CD14-positive monocyte (primary cell): ENCODE measurements around the gene LRRC28. TPM values are rescaled to one million over a fixed set of nuclear protein-coding genes. Genes with fewer than 3 reads are reported as not detected.
A peak's percentile ranks its signal among the peaks of the same experiment; 100 is the strongest.

Experiments
- DNase-seq, 3 donors: peaks; one replicate each; pipeline ENCODE4 v3.0.0-alpha.2; 2011 to 2022
- H2AFZ ChIP-seq: 2 replicates; pipeline ENCODE4 v1.6.0; 2012; ENCODE audit warnings: mild to moderate bottlenecking, low read depth, low read length, inconsistent platforms; ENCODE audit not compliant: insufficient read depth, poor library complexity, severe bottlenecking
- H3K27ac ChIP-seq, 2 donors: 1 replicate in 1 of 2; 2 replicates in 1 of 2; pipeline ENCODE4 v1.5.1; 2012 to 2013; ENCODE audit warnings: low read length in 2 of 2, control low read depth in 1 of 2, inconsistent platforms in 1 of 2, low read depth in 1 of 2, mild to moderate bottlenecking in 1 of 2
- H3K27me3 ChIP-seq, 2 donors: one replicate each; pipeline versions ENCODE4 v1.6.0 to v1.6.1; 2011 to 2013; ENCODE audit warnings: low read length in 2 of 2; ENCODE audit not compliant: control insufficient read depth in 2 of 2, insufficient read depth in 2 of 2
- H3K36me3 ChIP-seq, 2 donors: replicated peaks in 1 of 2; 1 replicate in 1 of 2; 2 replicates in 1 of 2; pipeline versions ENCODE4 v1.5.1 to v1.6.1; 2012 to 2013; ENCODE audit warnings: low read length in 2 of 2, control low read depth in 1 of 2, inconsistent platforms in 1 of 2, mild to moderate bottlenecking in 1 of 2; ENCODE audit not compliant: insufficient read depth in 2 of 2, control insufficient read depth in 1 of 2
- H3K4me1 ChIP-seq, 2 donors: 1 replicate in 1 of 2; 2 replicates in 1 of 2; pipeline versions ENCODE4 v1.5.1 to v1.6.1; 2012 to 2013; ENCODE audit warnings: low read length in 2 of 2, control low read depth in 1 of 2, inconsistent platforms in 1 of 2, mild to moderate bottlenecking in 1 of 2, moderate library complexity in 1 of 2; ENCODE audit not compliant: insufficient read depth in 2 of 2, control insufficient read depth in 1 of 2
- H3K4me2 ChIP-seq: replicated peaks from 2 replicates; pipeline ENCODE3; 2012; ENCODE audit warnings: low read length, moderate library complexity, mild to moderate bottlenecking; ENCODE audit not compliant: poor library complexity, severe bottlenecking; ENCODE audit errors: extremely low read depth
- H3K4me3 ChIP-seq, 3 experiments: fragments of 200-600 bp in 1 of 3; sonication (generic) in 1 of 3; replicated peaks in 1 of 3; 1 replicate in 2 of 3; 2 replicates in 1 of 3; pipeline ENCODE4 v1.5.1; 2011 to 2013; ENCODE audit warnings: low read length in 3 of 3, mild to moderate bottlenecking in 3 of 3, control low read depth in 2 of 3, low read depth in 2 of 3, inconsistent platforms in 1 of 3, moderate library complexity in 1 of 3
- H3K79me2 ChIP-seq: 2 replicates; pipeline ENCODE4 v1.6.0; 2012; ENCODE audit warnings: mild to moderate bottlenecking, control low read depth, inconsistent platforms, low read length, moderate library complexity; ENCODE audit not compliant: insufficient read depth
- H3K9ac ChIP-seq: 2 replicates; pipeline ENCODE4 v1.6.0; 2017; ENCODE audit warnings: low read length, mild to moderate bottlenecking; ENCODE audit not compliant: insufficient read depth, poor library complexity, severe bottlenecking
- H3K9me3 ChIP-seq, 2 donors: replicated peaks in 1 of 2; 1 replicate in 1 of 2; 2 replicates in 1 of 2; pipeline versions ENCODE4 v1.5.1 to v1.6.1; 2012 to 2013; ENCODE audit warnings: low read length in 2 of 2, control low read depth in 1 of 2; ENCODE audit not compliant: control insufficient read depth in 1 of 2, insufficient read depth in 1 of 2
- H4K20me1 ChIP-seq: 2 replicates; pipeline ENCODE4 v1.6.0; 2012; ENCODE audit warnings: mild to moderate bottlenecking, low read length, control low read depth, moderate library complexity; ENCODE audit not compliant: insufficient read depth
- H3K27ac Mint-ChIP-seq, 7 donors: one replicate each; pipeline ENCODE4 v1.8.0; 2020; ENCODE audit warnings: mild to moderate bottlenecking in 7 of 7, mixed read lengths in 7 of 7, moderate library complexity in 6 of 7, inconsistent platforms in 2 of 7
- H3K27me3 Mint-ChIP-seq, 3 donors: one replicate each; pipeline ENCODE4 v1.8.0; 2021 to 2022; ENCODE audit warnings: low read depth in 3 of 3, mild to moderate bottlenecking in 3 of 3, mixed read lengths in 3 of 3, moderate library complexity in 3 of 3, inconsistent platforms in 1 of 3
- H3K36me3 Mint-ChIP-seq, 2 donors: one replicate each; pipeline ENCODE4 v1.8.0; 2020; ENCODE audit warnings: mixed read lengths in 2 of 2, inconsistent platforms in 1 of 2, mild to moderate bottlenecking in 1 of 2
- H3K4me1 Mint-ChIP-seq: one replicate; pipeline ENCODE4 v1.8.0; 2020; ENCODE audit warnings: mild to moderate bottlenecking, mixed read lengths
- H3K4me3 Mint-ChIP-seq, 2 donors: one replicate each; pipeline ENCODE4 v1.8.0; 2020; ENCODE audit warnings: mild to moderate bottlenecking in 2 of 2, mixed read lengths in 2 of 2, moderate library complexity in 1 of 2
- H3K9me3 Mint-ChIP-seq, 7 donors: one replicate each; pipeline ENCODE4 v1.8.0; 2020 to 2022; ENCODE audit warnings: mixed read lengths in 7 of 7, mild to moderate bottlenecking in 6 of 7, moderate library complexity in 6 of 7, inconsistent platforms in 2 of 7
- WGBS: methylation state at CpG from one replicate; pipeline ENCODE4 v1.1.5; 2013; ENCODE audit warnings: missing lambda C conversion rate; ENCODE audit not compliant: insufficient coverage; 5-methylcytosine and 5-hydroxymethylcytosine counted together
- intact Hi-C, 2 donors: fragments of 100-400 bp; cut with micrococcal nuclease; formaldehyde crosslinking; loops; one replicate each; pipeline versions ENCODE4 v1.15.0 to v1.15.1; 2023
- polyA plus RNA-seq, 3 donors: library from polyadenylated mRNA; depleted of rRNA in 1 of 3; unstranded in 2 of 3; stranded (reverse) in 1 of 3; fragments of 300-500 nt in 2 of 3; fragments of >200 nt in 1 of 3; fragmentation: Illumina TruSeq in 2 of 3; gene quantifications; 1 replicate in 2 of 3; 2 replicates in 1 of 3; pipeline ENCODE4 v1.2.3, GENCODE V29; 2012 to 2021
- TF ChIP-seq, protein P1 (sequence below): fragments of 200-600 bp; IDR thresholded peaks from one replicate; pipeline ENCODE4 v1.8.0; 2022; ENCODE audit warnings: antibody characterized with exemption, mild to moderate bottlenecking

Gene LRRC28
- polyA plus RNA-seq, 3 donors: 18.6 to 25.3 (median 19.8) TPM

GRCh38 chr15:99249270-99249841 is 1.9 kb upstream of the LRRC28 start, which contains the start of gene TTC23:
TSS of gene TTC23 (minus strand) at chr15:99249581. CDS start at chr15:99228712, 20,869 bp downstream.
- DNase-seq: no peak
- H3K36me3 ChIP-seq: no peaks in the 10 kb centered on the region
- peak within 1 kb of the TSS; percentile 93 for H3K4me2 ChIP-seq
- H4K20me1 ChIP-seq: no peaks in the 10 kb centered on the region
- Mint-ChIP-seq H3K4me1 (peaks cover 27% of the 10 kb centered on the region), H3K27ac (peak within 1 kb of the TSS in 3 of 7 donors; percentile 85 to 95 (median 89)), H3K36me3 (no peaks in the 10 kb centered on the region), H3K9me3 (peaks cover 0 to 5% (median 0%) of the 10 kb centered on the region in 7 donors), H3K27me3 (no peaks in the 10 kb centered on the region), H3K4me3 (peak within 1 kb of the TSS; percentile 30 to 87)
- 0% methylated on average over 6 of the region's 14 CpGs for WGBS
- H3K9me3 ChIP-seq: no peaks in the 10 kb centered on the region
- TF ChIP-seq, protein P1, sequence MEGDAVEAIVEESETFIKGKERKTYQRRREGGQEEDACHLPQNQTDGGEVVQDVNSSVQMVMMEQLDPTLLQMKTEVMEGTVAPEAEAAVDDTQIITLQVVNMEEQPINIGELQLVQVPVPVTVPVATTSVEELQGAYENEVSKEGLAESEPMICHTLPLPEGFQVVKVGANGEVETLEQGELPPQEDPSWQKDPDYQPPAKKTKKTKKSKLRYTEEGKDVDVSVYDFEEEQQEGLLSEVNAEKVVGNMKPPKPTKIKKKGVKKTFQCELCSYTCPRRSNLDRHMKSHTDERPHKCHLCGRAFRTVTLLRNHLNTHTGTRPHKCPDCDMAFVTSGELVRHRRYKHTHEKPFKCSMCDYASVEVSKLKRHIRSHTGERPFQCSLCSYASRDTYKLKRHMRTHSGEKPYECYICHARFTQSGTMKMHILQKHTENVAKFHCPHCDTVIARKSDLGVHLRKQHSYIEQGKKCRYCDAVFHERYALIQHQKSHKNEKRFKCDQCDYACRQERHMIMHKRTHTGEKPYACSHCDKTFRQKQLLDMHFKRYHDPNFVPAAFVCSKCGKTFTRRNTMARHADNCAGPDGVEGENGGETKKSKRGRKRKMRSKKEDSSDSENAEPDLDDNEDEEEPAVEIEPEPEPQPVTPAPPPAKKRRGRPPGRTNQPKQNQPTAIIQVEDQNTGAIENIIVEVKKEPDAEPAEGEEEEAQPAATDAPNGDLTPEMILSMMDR: no peak
- no peaks in the 10 kb centered on the region for H3K79me2 ChIP-seq
- peaks cover 28 to 38% of the 10 kb centered on the region in 2 donors for H3K4me1 ChIP-seq
- peak within 1 kb of the TSS in 1 of 2 donors; percentile 90 for H3K27ac ChIP-seq
- peak within 1 kb of the TSS; percentile 51 for H3K9ac ChIP-seq
- H3K27me3 ChIP-seq: no peaks in the 10 kb centered on the region
- peak within 1 kb of the TSS; percentile 67 to 98 (median 95) for H3K4me3 ChIP-seq
- peak within 1 kb of the TSS; percentile 92 for H2AFZ ChIP-seq
- intact Hi-C loops: no loop called here

- WGBS: no CpG with 5 or more reads among the region's 4 CpGs
- Histone ChIP-seq H3K9me3 (no peaks in the 10 kb centered on the region), H3K79me2 (no peaks in the 10 kb centered on the region), H3K9ac (no peak overlapping the region), H3K36me3 (no peaks in the 10 kb centered on the region), H2AFZ (peak overlapping the region; percentile 92), H3K27ac (no peak overlapping the region), H4K20me1 (no peaks in the 10 kb centered on the region), H3K4me3 (peak overlapping the region in 2 of 3 experiments; percentile 60 to 95), H3K4me1 (peaks cover 28 to 38% of the 10 kb centered on the region in 2 donors), H3K27me3 (no peaks in the 10 kb centered on the region), H3K4me2 (peak overlapping the region; percentile 93)
- TF ChIP-seq, protein P1: no peak
- no peaks in the 10 kb centered on the region for H3K36me3 Mint-ChIP-seq
- H3K9me3 Mint-ChIP-seq: peaks cover 0 to 5% (median 0%) of the 10 kb centered on the region in 7 donors
- H3K4me3 Mint-ChIP-seq: peak overlapping the region in 1 of 2 donors; percentile 30
- H3K27ac Mint-ChIP-seq: no peak overlapping the region
- no peaks in the 10 kb centered on the region for H3K27me3 Mint-ChIP-seq
- DNase-seq: no peak
- intact Hi-C loops: loop anchor here (10.0 kb wide), 3 partner anchors 315 to 675 kb away; partner anchors contain the start of genes LYSMD4 (in 1 of the 2) and MEF2A (in 1 of the 2)
- peaks cover 27% of the 10 kb centered on the region for H3K4me1 Mint-ChIP-seq
Observed at GRCh38 chr15:99250001-99250400, 1.3 kb upstream of the LRRC28 start.
